Parathyroid adenoma (tissue), 2 donors: Measurements from ENCODE around the gene METTL9.

Experiments
- H2AFZ ChIP-seq: fragments of 300-600 bp; sonication (generic); one replicate; pipeline ENCODE4 v1.7.0; 2017; ENCODE audit warnings: antibody characterized with exemption, mild to moderate bottlenecking
- H3K27ac ChIP-seq: fragments of 300-600 bp; sonication (generic); one replicate; pipeline ENCODE4 v1.7.0; 2017
- H3K27me3 ChIP-seq: fragments of 300-600 bp; sonication (generic); one replicate; pipeline ENCODE4 v1.7.0; 2017; ENCODE audit warnings: low read length; ENCODE audit not compliant: control insufficient read depth, insufficient read depth
- H3K36me3 ChIP-seq: fragments of 300-600 bp; sonication (generic); one replicate; pipeline ENCODE4 v1.7.0; 2017; ENCODE audit warnings: low read length; ENCODE audit not compliant: control insufficient read depth, insufficient read depth
- H3K4me1 ChIP-seq: fragments of 300-600 bp; sonication (generic); one replicate; pipeline ENCODE4 v1.7.0; 2017; ENCODE audit warnings: control low read depth
- H3K4me2 ChIP-seq: fragments of 300-600 bp; sonication (generic); one replicate; pipeline ENCODE4 v1.7.0; 2017; ENCODE audit warnings: low read length
- H3K4me3 ChIP-seq: fragments of 300-600 bp; sonication (generic); one replicate; pipeline ENCODE4 v1.7.0; 2017; ENCODE audit warnings: low read depth, low read length
- H3K79me2 ChIP-seq: fragments of 300-600 bp; sonication (generic); one replicate; pipeline ENCODE4 v1.7.0; 2017; ENCODE audit warnings: control low read depth
- H3K9ac ChIP-seq: fragments of 300-600 bp; sonication (generic); one replicate; pipeline ENCODE4 v1.7.0; 2017; ENCODE audit warnings: mild to moderate bottlenecking
- H3K9me3 ChIP-seq: fragments of 300-600 bp; sonication (generic); one replicate; pipeline ENCODE4 v1.7.0; 2017; ENCODE audit warnings: low read length; ENCODE audit not compliant: control insufficient read depth
- CTCF ChIP-seq: fragments of 300-600 bp; sonication (generic); IDR thresholded peaks from one replicate; pipeline ENCODE4 v1.7.0; 2017; ENCODE audit warnings: antibody characterized with exemption, mild to moderate bottlenecking
- donor health status: primary hyperparathyroidism.

The METTL9 gene

DNA sequence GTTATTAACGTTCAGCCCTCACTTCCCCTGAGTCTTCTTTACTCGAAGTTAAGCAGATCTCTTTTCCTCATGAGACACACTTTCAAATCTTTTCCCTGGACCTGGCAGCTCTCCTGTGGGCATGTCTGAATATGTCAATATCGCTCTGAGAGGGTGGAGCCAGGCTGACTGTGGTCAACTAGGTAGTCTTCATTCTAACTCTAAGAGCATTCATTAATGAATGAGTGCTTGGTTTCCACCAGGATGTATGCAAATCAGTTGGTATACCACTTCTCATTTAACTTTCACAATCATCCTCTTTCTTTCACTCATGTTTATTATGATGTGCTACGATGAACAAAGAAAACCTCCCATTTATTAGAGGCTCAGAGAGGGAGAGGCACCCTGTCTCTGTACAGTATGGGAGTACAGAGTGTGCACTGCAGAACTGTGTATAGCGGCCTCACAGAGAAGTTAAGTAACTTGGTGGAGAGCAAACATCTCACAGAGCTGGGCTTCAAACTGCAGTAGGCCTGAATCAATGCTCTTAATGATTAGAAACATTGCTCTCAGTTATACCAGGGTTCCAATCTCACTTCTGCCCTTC lies 104.3 kb downstream of the METTL9 start:
- Histone ChIP-seq H3K27me3 (no peaks in the 10 kb centered on the region), H2AFZ (no peak overlapping the region), H3K36me3 (no peaks in the 10 kb centered on the region), H3K4me1 (no peaks in the 10 kb centered on the region), H3K9ac (no peak overlapping the region), H3K4me3 (no peak overlapping the region), H3K4me2 (no peak overlapping the region), H3K79me2 (no peaks in the 10 kb centered on the region), H3K9me3 (no peaks in the 10 kb centered on the region), H3K27ac (no peak overlapping the region)
- no peak for TF ChIP-seq CTCF

DNA sequence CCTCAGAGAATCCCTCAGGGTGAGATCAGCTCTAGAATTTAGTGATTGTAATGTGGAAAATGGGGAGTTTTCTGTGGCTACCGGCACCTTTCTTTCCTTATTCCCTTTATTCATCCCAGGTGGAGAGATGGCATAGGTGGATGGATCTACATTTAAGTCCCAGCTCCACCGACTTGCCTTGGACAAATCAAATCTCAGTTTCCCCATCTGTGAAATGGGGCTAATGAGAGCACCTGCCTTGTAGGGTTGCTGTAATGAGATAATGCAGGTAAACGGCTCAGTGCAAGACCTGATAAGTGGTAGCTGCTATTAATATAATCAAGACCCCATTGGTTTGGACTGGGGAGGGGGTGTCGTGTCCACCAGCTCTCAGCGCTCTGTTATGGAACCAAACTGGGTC lies 104.9 kb downstream of the METTL9 start:
- Histone ChIP-seq H3K9ac (no peak overlapping the region), H3K79me2 (no peaks in the 10 kb centered on the region), H3K4me3 (no peak overlapping the region), H3K27ac (no peak overlapping the region), H3K36me3 (no peaks in the 10 kb centered on the region), H2AFZ (no peak overlapping the region), H3K27me3 (no peaks in the 10 kb centered on the region), H3K9me3 (no peaks in the 10 kb centered on the region), H3K4me1 (no peaks in the 10 kb centered on the region), H3K4me2 (no peak overlapping the region)
- TF ChIP-seq CTCF: no peak

- no peak overlapping the region for H3K4me2 ChIP-seq
- no peak overlapping the region for H3K4me3 ChIP-seq
- no peaks in the 10 kb centered on the region for H3K36me3 ChIP-seq
- no peak overlapping the region for H3K27ac ChIP-seq
- no peak for TF ChIP-seq CTCF
- no peaks in the 10 kb centered on the region for H3K4me1 ChIP-seq
- H3K79me2 ChIP-seq: no peaks in the 10 kb centered on the region
- no peaks in the 10 kb centered on the region for H3K9me3 ChIP-seq
- H2AFZ ChIP-seq: no peak overlapping the region
- no peaks in the 10 kb centered on the region for H3K27me3 ChIP-seq
- H3K9ac ChIP-seq: no peak overlapping the region
Measured at GRCh38 chr16:21704733-21705132, 105.4 kb downstream of the METTL9 start.
